ENCODE data around the gene SAMD13. TPM values are rescaled to one million over a fixed set of nuclear protein-coding genes. Genes with fewer than 3 reads are reported as not detected.
A peak's percentile ranks its signal among the peaks of the same experiment; 100 is the strongest.

SAMD13 gene
- total and polyA plus RNA-seq, 4 donors = 0.17 to 0.61 (median 0.17) TPM; not detected in 1

- no peak for TF ChIP-seq REST (IDR thresholded peaks at IDR 0.05)
- no peak for TF ChIP-seq ATF3 (IDR thresholded peaks at IDR 0.05)
- no peak for TF ChIP-seq NR2F2 (IDR thresholded peaks at IDR 0.05)
- no peak for TF ChIP-seq TAF1 (conservative IDR thresholded peaks at IDR 0.05)
- no peak for TF ChIP-seq YY1 (IDR thresholded peaks at IDR 0.05)
These were observed 61.5 kb downstream of the SAMD13 start (continued) for GRCh38 chr1:84363019-84363418.

- TF ChIP-seq HNF4A (conservative IDR thresholded peaks at IDR 0.05) (no peak), YY1 (IDR thresholded peaks at IDR 0.05) (no peak), SP1 (IDR thresholded peaks at IDR 0.05) (no peak), TAF1 (conservative IDR thresholded peaks at IDR 0.05) (no peak), GABPA (IDR thresholded peaks at IDR 0.05 in 1 of 2, conservative IDR thresholded peaks at IDR 0.05 in 1 of 2) (no peak)
- Histone ChIP-seq H3K27ac (ENCODE audit: low read depth in 1 of 2, low read length in 2 of 2) (no peak overlapping the region), H3K9me3 (ENCODE audit: control insufficient read depth in 4 of 4, low read length in 3 of 4) (no peaks in the 10 kb centered on the region), H3K9ac (ENCODE audit: low read depth in 1 of 2, low read length in 2 of 2) (no peak overlapping the region), H3K36me3 (ENCODE audit: control insufficient read depth in 4 of 4, insufficient read depth in 3 of 4, low read depth in 1 of 4, low read length in 3 of 4) (no peaks in the 10 kb centered on the region), H3K27me3 (ENCODE audit: control insufficient read depth in 4 of 4, insufficient read depth in 4 of 4, low read length in 3 of 4) (no peaks in the 10 kb centered on the region), H3K4me1 (ENCODE audit: control insufficient read depth in 4 of 4, insufficient read depth in 4 of 4, low read length in 3 of 4) (no peaks in the 10 kb centered on the region), H3K4me3 (ENCODE audit: low read depth in 1 of 3, low read length in 3 of 3) (no peak overlapping the region)
- 88% methylated on average over 5 of the region's 5 CpGs for WGBS
- no peak for DNase-seq (ENCODE audit: low spot score)
These were observed 62.1 kb downstream of the SAMD13 start for GRCh38 chr1:84363622-84364021.

GRCh38 chr1:84365225-84366221, 64.0 kb downstream of the SAMD13 start:
- Histone ChIP-seq H3K4me3 (ENCODE audit: low read depth in 1 of 3, low read length in 3 of 3) (no peak overlapping the region), H3K36me3 (ENCODE audit: control insufficient read depth in 4 of 4, insufficient read depth in 3 of 4, low read depth in 1 of 4, low read length in 3 of 4) (no peaks in the 10 kb centered on the region), H3K4me1 (ENCODE audit: control insufficient read depth in 4 of 4, insufficient read depth in 4 of 4, low read length in 3 of 4) (no peaks in the 10 kb centered on the region), H3K27ac (ENCODE audit: low read depth in 1 of 2, low read length in 2 of 2) (no peak overlapping the region), H3K27me3 (ENCODE audit: control insufficient read depth in 4 of 4, insufficient read depth in 4 of 4, low read length in 3 of 4) (no peaks in the 10 kb centered on the region), H3K9ac (ENCODE audit: low read depth in 1 of 2, low read length in 2 of 2) (no peak overlapping the region), H3K9me3 (ENCODE audit: control insufficient read depth in 4 of 4, low read length in 3 of 4) (no peaks in the 10 kb centered on the region)
- DNase-seq (ENCODE audit: low spot score) = no peak
- 54% methylated on average over 3 of the region's 3 CpGs for WGBS
- peak; percentile 41 to 66 for TF ChIP-seq JUND (IDR thresholded peaks at IDR 0.05)
- TF ChIP-seq MAX (IDR thresholded peaks at IDR 0.05) = no peak

- H3K27ac ChIP-seq (ENCODE audit: low read depth in 1 of 2, low read length in 2 of 2) = no peak overlapping the region
- no peak for TF ChIP-seq FOXA1 (IDR thresholded peaks at IDR 0.05)
- no peak for TF ChIP-seq FOXA2 (IDR thresholded peaks at IDR 0.05)
- no peak for TF ChIP-seq YY1 (IDR thresholded peaks at IDR 0.05)
- TF ChIP-seq ZBTB33 (IDR thresholded peaks at IDR 0.05) = no peak
- TF ChIP-seq SP1 (IDR thresholded peaks at IDR 0.05) = no peak
- no peak for TF ChIP-seq RXRA (IDR thresholded peaks at IDR 0.05)
- TF ChIP-seq NR2F2 (IDR thresholded peaks at IDR 0.05) = no peak
- TF ChIP-seq ATF3 (IDR thresholded peaks at IDR 0.05) = no peak
- TF ChIP-seq HNF4G (IDR thresholded peaks at IDR 0.05) = no peak
- no peak for TF ChIP-seq HNF4A (conservative IDR thresholded peaks at IDR 0.05)
- TF ChIP-seq TAF1 (conservative IDR thresholded peaks at IDR 0.05) = no peak
- no peak for TF ChIP-seq RAD21 (IDR thresholded peaks at IDR 0.05)
These were observed 65.3 kb downstream of the SAMD13 start for GRCh38 chr1:84366786-84367185.

More at GRCh38 chr1:84366786-84367185, 65.3 kb downstream of the SAMD13 start:
- Histone ChIP-seq H3K9ac (ENCODE audit: low read depth in 1 of 2, low read length in 2 of 2) (no peak overlapping the region), H3K27me3 (ENCODE audit: control insufficient read depth in 4 of 4, insufficient read depth in 4 of 4, low read length in 3 of 4) (no peaks in the 10 kb centered on the region), H3K9me3 (ENCODE audit: control insufficient read depth in 4 of 4, low read length in 3 of 4) (no peaks in the 10 kb centered on the region), H3K4me1 (ENCODE audit: control insufficient read depth in 4 of 4, insufficient read depth in 4 of 4, low read length in 3 of 4) (no peaks in the 10 kb centered on the region), H3K36me3 (ENCODE audit: control insufficient read depth in 4 of 4, insufficient read depth in 3 of 4, low read depth in 1 of 4, low read length in 3 of 4) (no peaks in the 10 kb centered on the region), H3K4me3 (ENCODE audit: low read depth in 1 of 3, low read length in 3 of 3) (no peak overlapping the region)
- DNase-seq (ENCODE audit: low spot score) = no peak
- 94% methylated on average over 2 of the region's 2 CpGs for WGBS
